OCI-LY7 (cell line): ENCODE measurements around the gene GABRG3. TPM values are rescaled to one million over a fixed set of nuclear protein-coding genes. Genes with fewer than 3 reads are reported as not detected.

Experiments
- BruUV-seq: library from RNA; stranded (reverse); fragments of 400-500 nt; replicated peaks from 2 replicates; lab custom pipeline; 2021; lab: Mats Ljungman, UMichigan
- CTCF ChIA-PET: fragments of 300-600 bp; sonication (Branson Sonifier 250); formaldehyde crosslinking; loops from one replicate; lab custom pipeline; 2022; ENCODE audit warnings: antibody characterized with exemption; ENCODE audit not compliant: unreplicated experiment; lab: Charles Lee
- POLR2A ChIA-PET: fragments of 300-600 bp; sonication (Branson Sonifier 250); formaldehyde crosslinking; loops from one replicate; lab custom pipeline; 2022; ENCODE audit warnings: antibody characterized with exemption; lab: Charles Lee
- DNase-seq: peaks from one replicate; pipeline ENCODE4 v3.0.0-alpha.2; 2015; ENCODE audit warnings: low spot score
- H2AFZ ChIP-seq: fragments of 200-600 bp; sonication (generic), shearing (Covaris generic); 2 replicates; pipeline ENCODE4 v1.6.1; 2014; ENCODE audit warnings: mild to moderate bottlenecking, antibody characterized with exemption, low read length, moderate library complexity
- H3K27ac ChIP-seq: fragments of 200-600 bp; sonication (generic); 2 replicates; pipeline ENCODE4 v1.5.1; 2014; ENCODE audit warnings: mixed run types, low read depth, mild to moderate bottlenecking, moderate library complexity, low read length, inconsistent platforms; ENCODE audit not compliant: poor library complexity, severe bottlenecking
- H3K36me3 ChIP-seq: fragments of 200-600 bp; sonication (generic); 2 replicates; pipeline ENCODE4 v1.6.1; 2014; ENCODE audit warnings: mild to moderate bottlenecking, antibody characterized with exemption, low read length, moderate library complexity, mixed read lengths; ENCODE audit not compliant: insufficient read depth
- H3K4me1 ChIP-seq: fragments of 200-600 bp; sonication (generic); 2 replicates; pipeline ENCODE4 v1.5.1; 2014; ENCODE audit warnings: mild to moderate bottlenecking, low read length; ENCODE audit not compliant: insufficient read depth, poor library complexity, severe bottlenecking
- H3K4me2 ChIP-seq: fragments of 200-600 bp; sonication (generic); 2 replicates; pipeline ENCODE4 v1.6.1; 2014; ENCODE audit warnings: mild to moderate bottlenecking, low read length
- H3K4me3 ChIP-seq: fragments of 200-600 bp; sonication (generic); 2 replicates; pipeline ENCODE4 v1.5.1; 2014; ENCODE audit warnings: mild to moderate bottlenecking, low read depth, low read length; ENCODE audit not compliant: poor library complexity, severe bottlenecking
- H3K79me2 ChIP-seq: fragments of 200-600 bp; sonication (generic); 2 replicates; pipeline ENCODE4 v1.6.1; 2016; ENCODE audit warnings: low read depth, mild to moderate bottlenecking, low read length, moderate library complexity, mixed read lengths; ENCODE audit not compliant: insufficient read depth
- H3K9me2 ChIP-seq: fragments of 200-600 bp; sonication (generic); 2 replicates; pipeline ENCODE4 v1.6.1; 2016; ENCODE audit warnings: mild to moderate bottlenecking, low read length, mixed read lengths; ENCODE audit not compliant: insufficient read depth
- H3K9me3 ChIP-seq: fragments of 200-600 bp; sonication (generic); 2 replicates; pipeline ENCODE4 v1.6.1; 2014; ENCODE audit warnings: mild to moderate bottlenecking, mixed run types, low read length, mixed read lengths
- H4K20me1 ChIP-seq: fragments of 200-600 bp; sonication (generic); 2 replicates; pipeline ENCODE4 v1.6.1; 2014; ENCODE audit warnings: mild to moderate bottlenecking, antibody characterized with exemption, low read length, moderate library complexity, mixed read lengths; ENCODE audit not compliant: insufficient read depth
- CTCF ChIP-seq: fragments of 200-600 bp; sonication (generic); conservative IDR thresholded peaks from 2 replicates; pipeline ENCODE4 v1.5.1; 2014; ENCODE audit warnings: mild to moderate bottlenecking, antibody characterized with exemption, low read length, moderate library complexity, mixed read lengths
- EZH2phosphoT487 ChIP-seq: fragments of 200-600 bp; sonication (generic); IDR thresholded peaks from 2 replicates; pipeline ENCODE4 v1.6.1; 2018; ENCODE audit warnings: low read depth, borderline replicate concordance, mild to moderate bottlenecking, mixed run types, antibody characterized with exemption, low read length, moderate library complexity, mixed read lengths
- intact Hi-C: fragments of 100-400 bp; cut with micrococcal nuclease; formaldehyde crosslinking; loops from one replicate; pipeline ENCODE4 v1.10.0; 2022; ENCODE audit not compliant: unreplicated experiment
- total RNA-seq, 2 experiments: library from RNA; depleted of rRNA in 1 of 2; stranded (reverse); fragments of >200 nt in 1 of 2; shearing (Covaris generic) in 1 of 2; gene quantifications; 2 replicates each; pipeline ENCODE4 v1.2.3, GENCODE V29; 2014 to 2022

The GABRG3 gene
- total RNA-seq, 2 experiments from 2014 or later: not detected

- ChIA-PET POLR2A (no interaction called here), CTCF (no interaction called here)
- Histone ChIP-seq H4K20me1 (no peaks in the 10 kb centered on the region), H3K36me3 (no peaks in the 10 kb centered on the region), H2AFZ (no peak overlapping the region), H3K4me1 (no peaks in the 10 kb centered on the region), H3K27ac (no peak overlapping the region), H3K4me3 (no peak overlapping the region), H3K79me2 (no peaks in the 10 kb centered on the region), H3K9me3 (no peaks in the 10 kb centered on the region), H3K9me2 (no peaks in the 10 kb centered on the region), H3K4me2 (no peak overlapping the region)
- DNase-seq: no peak
- intact Hi-C loops: no loop called here
- TF ChIP-seq CTCF (no peak), EZH2phosphoT487 (no peak)
- no TSS peak for BruUV-seq
Measured at GRCh38 chr15:27235161-27235560, 264.2 kb downstream of the GABRG3 start.

- no peaks in the 10 kb centered on the region for H3K4me1 ChIP-seq
- H3K79me2 ChIP-seq: no peaks in the 10 kb centered on the region
- H3K27ac ChIP-seq: no peak overlapping the region
- DNase-seq: no peak
- H4K20me1 ChIP-seq: no peaks in the 10 kb centered on the region
- TF ChIP-seq CTCF (no peak), EZH2phosphoT487 (no peak)
- H3K4me2 ChIP-seq: no peak overlapping the region
- no peak overlapping the region for H2AFZ ChIP-seq
- CTCF ChIA-PET: no interaction called here
- no TSS peak for BruUV-seq
- H3K9me3 ChIP-seq: no peaks in the 10 kb centered on the region
- no peaks in the 10 kb centered on the region for H3K9me2 ChIP-seq
- POLR2A ChIA-PET: no interaction called here
- intact Hi-C loops: no loop called here
- H3K4me3 ChIP-seq: no peak overlapping the region
- H3K36me3 ChIP-seq: no peaks in the 10 kb centered on the region
Measured at GRCh38 chr15:27235681-27236080, 264.7 kb downstream of the GABRG3 start.

GRCh38 chr15:27237319-27237939 is 266.4 kb downstream of the GABRG3 start:
- no peak overlapping the region for H3K4me2 ChIP-seq
- H3K36me3 ChIP-seq: no peaks in the 10 kb centered on the region
- BruUV-seq: no TSS peak
- no peak overlapping the region for H3K4me3 ChIP-seq
- H3K9me3 ChIP-seq: no peaks in the 10 kb centered on the region
- H3K9me2 ChIP-seq: no peaks in the 10 kb centered on the region
- H3K79me2 ChIP-seq: no peaks in the 10 kb centered on the region
- no peak for DNase-seq
- H3K27ac ChIP-seq: no peak overlapping the region
- CTCF ChIA-PET: no interaction called here
- POLR2A ChIA-PET: no interaction called here
- H3K4me1 ChIP-seq: no peaks in the 10 kb centered on the region
- H2AFZ ChIP-seq: no peak overlapping the region
- no peaks in the 10 kb centered on the region for H4K20me1 ChIP-seq
- intact Hi-C loops: no loop called here
- TF ChIP-seq CTCF (no peak), EZH2phosphoT487 (no peak)
